ENCODE data around the gene JAKMIP1.

GRCh38 chr4:6162885-6163284 is 37.5 kb downstream of the JAKMIP1 start:
- TF ChIP-seq SUZ12 (IDR thresholded peaks at IDR 0.05; ENCODE audit: extremely low read depth, insufficient read depth, insufficient read length) (no peak), YY1 (IDR thresholded peaks at IDR 0.05; ENCODE audit: insufficient read depth, insufficient read length) (no peak)

Measured in NT2/D1 (cell line).